GM12891 (cell line): ENCODE measurements around the gene SHROOM3.

Experiments used
- DNase-seq: peaks from one replicate; pipeline ENCODE4 v3.0.0; 2011; ENCODE audit warnings: low spot score; ENCODE audit not compliant: insufficient read length
- FAIRE-seq: peaks from 2 replicates; lab custom pipeline; 2011; peaks lifted over from hg19 to GRCh38; lab: Jason Lieb, UNC
- PAX5 ChIP-seq: IDR thresholded peaks from 2 replicates; pipeline ENCODE4 v1.6.1; 2011; ENCODE audit warnings: low read length, moderate library complexity, mild to moderate bottlenecking; ENCODE audit not compliant: insufficient read depth, severe bottlenecking
- POLR2A ChIP-seq: IDR thresholded peaks from 2 replicates; pipeline ENCODE4 v1.6.1; 2011; ENCODE audit warnings: low read depth, low read length, control low read depth
- POLR2AphosphoS5 ChIP-seq: IDR thresholded peaks from 2 replicates; pipeline ENCODE4 v1.6.1; 2011; ENCODE audit warnings: low read depth, low read length, control low read depth
- POU2F2 ChIP-seq: IDR thresholded peaks from 2 replicates; pipeline ENCODE4 v1.6.1; 2011; ENCODE audit warnings: low read depth, mild to moderate bottlenecking, control low read depth, low read length, moderate library complexity
- SPI1 ChIP-seq: IDR thresholded peaks from 2 replicates; pipeline ENCODE4 v1.6.1; 2011; ENCODE audit warnings: low read depth, low read length, control low read depth
- TAF1 ChIP-seq: IDR thresholded peaks from 2 replicates; pipeline ENCODE4 v1.6.1; 2011; ENCODE audit warnings: low read depth, low read length, control low read depth

The SHROOM3 gene

GRCh38 chr4:76531597-76531996 lies 96.6 kb downstream of the SHROOM3 start:
- no peak for DNase-seq
- TF ChIP-seq PAX5: no peak
- TF ChIP-seq TAF1: no peak
- FAIRE-seq: no peak

- no peak for DNase-seq
- TF ChIP-seq POU2F2: no peak
- no peak for TF ChIP-seq PAX5
- no peak for TF ChIP-seq SPI1
- no peak for TF ChIP-seq POLR2AphosphoS5
- TF ChIP-seq POLR2A: no peak
- TF ChIP-seq TAF1: no peak
- FAIRE-seq: no peak
Measured at GRCh38 chr4:76532805-76533204, 97.8 kb downstream of the SHROOM3 start.

GRCh38 chr4:76533314-76533713 lies 98.3 kb downstream of the SHROOM3 start:
- FAIRE-seq (no peak), DNase-seq (no peak)
- TF ChIP-seq SPI1: no peak
- no peak for TF ChIP-seq PAX5
- TF ChIP-seq POLR2AphosphoS5: no peak
- no peak for TF ChIP-seq POU2F2
- no peak for TF ChIP-seq POLR2A
- no peak for TF ChIP-seq TAF1

DNA sequence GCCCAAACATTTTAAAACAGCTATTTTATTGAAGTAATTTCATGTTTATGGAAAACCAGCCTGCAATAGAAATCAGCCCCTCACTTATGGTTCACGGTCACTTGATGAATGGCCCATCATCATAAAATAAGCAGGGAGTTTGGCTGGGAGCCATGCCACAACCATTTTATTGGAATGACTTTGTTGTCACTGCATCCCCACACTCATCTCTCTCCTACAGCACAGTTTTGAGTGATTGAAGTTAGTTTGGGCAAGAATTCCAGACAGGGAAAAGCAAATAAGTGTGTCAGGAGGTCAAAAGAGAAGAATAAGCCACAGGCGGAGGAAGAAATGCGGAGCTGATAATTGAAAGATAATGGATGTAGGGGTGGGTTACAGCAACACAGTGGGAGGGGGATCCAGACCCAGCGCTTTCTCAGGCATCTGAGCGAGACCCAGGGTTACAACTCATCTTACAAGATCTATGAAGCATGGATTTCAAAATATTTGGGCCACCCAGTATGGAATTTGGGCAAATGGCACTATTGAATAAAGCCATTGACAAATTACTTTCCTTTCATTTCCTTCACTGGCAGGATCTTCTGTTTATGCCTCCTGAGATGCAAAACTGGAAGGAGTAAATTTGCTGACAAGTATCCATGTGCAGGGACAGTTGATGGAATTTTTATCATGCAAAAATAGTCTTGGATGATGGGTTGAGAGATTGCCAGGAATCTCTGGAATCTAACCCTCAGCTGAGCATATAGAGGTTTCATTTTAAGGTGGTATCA lies 100.8 kb downstream of the SHROOM3 start:
- TF ChIP-seq POLR2AphosphoS5 (no peak), TAF1 (no peak), POLR2A (no peak)
- FAIRE-seq: no peak
- no peak for DNase-seq

DNA sequence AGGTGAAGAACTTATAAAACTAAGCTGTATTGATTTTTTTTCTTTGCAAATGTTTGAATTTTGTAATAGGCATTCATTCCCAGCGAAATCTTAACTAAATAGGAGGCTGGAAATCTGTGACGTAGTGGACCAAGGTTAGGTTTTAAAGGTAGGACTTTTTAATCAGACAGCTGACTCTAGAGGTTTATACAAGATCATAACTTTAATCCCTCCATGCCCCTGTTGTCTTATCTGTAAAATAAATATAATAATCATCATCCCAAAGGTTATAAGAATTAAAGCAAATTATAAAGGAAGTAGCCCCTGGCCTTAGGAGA lies 101.3 kb downstream of the SHROOM3 start:
- TF ChIP-seq POLR2A: no peak
- no peak for TF ChIP-seq PAX5
- no peak for TF ChIP-seq POLR2AphosphoS5
- no peak for TF ChIP-seq POU2F2
- TF ChIP-seq TAF1: no peak
- no peak for TF ChIP-seq SPI1
- FAIRE-seq: no peak
- no peak for DNase-seq

DNA sequence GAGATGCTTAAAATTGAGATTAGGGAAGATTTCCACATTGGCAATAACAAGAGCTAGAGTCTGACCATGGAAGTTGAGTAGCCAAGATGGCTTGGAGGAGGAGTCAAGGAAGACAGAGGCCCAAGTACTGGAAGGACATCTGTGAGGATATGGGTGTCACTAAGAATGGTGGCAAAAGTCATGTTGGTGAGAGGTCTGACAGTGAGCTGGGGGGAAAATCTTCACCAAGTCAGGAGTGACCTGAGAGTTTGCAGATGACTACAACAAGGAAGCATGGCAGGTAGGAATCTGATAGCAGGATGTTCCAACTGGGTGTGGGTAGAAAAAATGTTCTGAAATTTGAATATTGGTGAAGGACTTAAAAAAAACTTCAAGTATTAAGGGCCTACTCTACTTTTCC lies 103.3 kb downstream of the SHROOM3 start:
- no peak for FAIRE-seq
- DNase-seq: no peak
- TF ChIP-seq PAX5: no peak
- TF ChIP-seq POU2F2: no peak
- TF ChIP-seq TAF1: no peak
- no peak for TF ChIP-seq POLR2AphosphoS5
- TF ChIP-seq SPI1: no peak
- no peak for TF ChIP-seq POLR2A

DNA sequence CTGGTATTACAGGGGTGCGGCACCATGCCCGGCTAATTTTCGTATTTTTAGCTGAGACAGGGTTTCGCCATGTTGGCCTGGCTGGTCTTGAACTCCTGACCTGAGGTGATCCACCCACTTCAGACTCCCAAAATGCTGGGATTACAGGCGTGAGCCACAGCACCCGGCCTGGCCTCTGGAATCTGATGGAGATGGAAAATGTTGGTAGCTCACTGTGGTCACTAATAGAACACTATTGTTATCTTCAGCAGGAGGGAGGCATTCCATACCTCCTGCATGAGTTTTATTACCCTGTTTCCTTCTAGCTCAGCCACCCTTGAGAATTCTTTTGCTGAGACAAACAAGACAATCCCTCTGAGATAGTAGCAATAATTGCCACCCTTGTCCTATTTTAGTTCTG lies 105.0 kb downstream of the SHROOM3 start:
- no peak for FAIRE-seq
- no peak for DNase-seq
- TF ChIP-seq PAX5 (no peak), SPI1 (no peak), POU2F2 (no peak), TAF1 (no peak), POLR2AphosphoS5 (no peak), POLR2A (no peak)

DNA sequence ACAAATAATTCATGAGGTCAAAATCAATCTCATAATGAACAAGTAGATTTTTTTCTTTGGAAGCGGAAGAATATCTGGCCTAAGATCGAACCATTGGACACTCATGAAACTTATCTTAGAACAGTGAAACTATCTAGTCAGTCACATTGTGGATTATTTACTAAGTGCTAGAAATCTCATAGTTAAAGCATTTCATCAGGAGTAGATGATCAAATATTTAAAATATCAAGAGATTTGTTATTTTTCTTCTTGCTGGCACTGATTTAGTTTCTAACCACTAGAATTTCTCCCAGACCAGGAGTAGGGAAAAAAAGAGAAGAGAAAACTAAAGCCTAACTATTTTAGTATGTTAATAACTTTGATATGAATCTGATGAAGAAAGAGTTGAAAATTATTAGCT lies 105.5 kb downstream of the SHROOM3 start:
- TF ChIP-seq POLR2A (no peak), SPI1 (no peak), TAF1 (no peak), POLR2AphosphoS5 (no peak), POU2F2 (no peak), PAX5 (no peak)
- FAIRE-seq (no peak), DNase-seq (no peak)

- TF ChIP-seq PAX5: no peak
- no peak for TF ChIP-seq POU2F2
- no peak for TF ChIP-seq SPI1
- TF ChIP-seq POLR2A: no peak
- no peak for TF ChIP-seq POLR2AphosphoS5
- no peak for TF ChIP-seq TAF1
- DNase-seq (no peak), FAIRE-seq (no peak)
Measured at GRCh38 chr4:76543378-76543777, 108.3 kb downstream of the SHROOM3 start.

DNA sequence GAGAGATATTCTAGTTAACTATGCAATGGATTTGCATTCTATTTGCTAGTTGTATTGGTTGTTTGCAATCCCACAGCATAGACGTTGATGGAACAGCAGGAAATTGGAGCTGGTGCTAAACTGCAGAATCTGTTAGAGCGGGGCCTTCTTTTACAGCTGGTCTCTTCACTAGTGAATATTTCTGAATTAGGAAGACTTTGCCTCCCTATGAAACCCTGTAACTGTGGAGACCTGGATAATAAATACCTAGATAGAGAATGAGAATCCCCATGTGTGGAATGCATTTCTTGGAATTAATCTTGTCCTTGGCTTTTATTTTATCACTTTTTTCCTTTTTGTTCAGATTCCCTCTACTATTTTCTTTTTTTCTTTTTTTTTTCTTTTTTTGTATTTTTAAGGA lies 109.7 kb downstream of the SHROOM3 start:
- DNase-seq: no peak

GRCh38 chr4:76545226-76545884 lies 110.3 kb downstream of the SHROOM3 start:
- FAIRE-seq (no peak), DNase-seq (no peak)
- TF ChIP-seq POLR2A (no peak), POU2F2 (no peak), TAF1 (no peak), PAX5 (no peak), SPI1 (no peak), POLR2AphosphoS5 (no peak)

More for the DNA sequence above, 109.7 kb downstream of the SHROOM3 start:
- FAIRE-seq: no peak
- TF ChIP-seq TAF1 (no peak), SPI1 (no peak), POU2F2 (no peak), POLR2A (no peak), PAX5 (no peak), POLR2AphosphoS5 (no peak)

DNA sequence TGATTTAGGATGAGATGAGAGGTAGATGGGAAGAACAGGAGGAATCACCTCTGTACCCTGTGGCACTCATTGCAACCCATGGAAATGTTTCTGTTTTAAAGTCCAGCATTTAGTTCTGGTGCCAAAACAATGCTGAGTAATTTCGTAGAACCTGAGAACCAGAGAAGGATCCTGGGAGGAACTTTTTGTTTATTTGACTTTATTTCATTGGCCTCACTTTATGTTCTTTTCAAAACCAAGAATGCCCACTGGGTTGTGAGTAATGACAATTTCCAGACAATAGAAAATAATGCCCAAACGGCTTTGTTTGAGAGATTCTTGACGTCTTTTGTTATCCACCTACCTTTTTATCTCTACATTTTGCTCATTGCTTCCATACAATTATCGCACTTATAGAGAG lies 111.3 kb downstream of the SHROOM3 start:
- no peak for TF ChIP-seq TAF1
- TF ChIP-seq PAX5: no peak
- TF ChIP-seq POU2F2: no peak
- TF ChIP-seq POLR2A: no peak
- no peak for TF ChIP-seq POLR2AphosphoS5
- TF ChIP-seq SPI1: no peak
- FAIRE-seq: no peak
- no peak for DNase-seq
